Measurements from ENCODE around the gene EGFL7.

Gene EGFL7

GRCh38 chr9:136672431-136673087 is 9.8 kb downstream of the EGFL7 start:
- no peak for DNase-seq (ENCODE audit: low spot score)

GRCh38 chr9:136673088-136673974 is 10.6 kb downstream of the EGFL7 start:
- DNase-seq (ENCODE audit: low spot score): no peak

- DNase-seq (ENCODE audit: low spot score): no peak
These were observed 11.5 kb downstream of the EGFL7 start for GRCh38 chr9:136673975-136674785.

DNA sequence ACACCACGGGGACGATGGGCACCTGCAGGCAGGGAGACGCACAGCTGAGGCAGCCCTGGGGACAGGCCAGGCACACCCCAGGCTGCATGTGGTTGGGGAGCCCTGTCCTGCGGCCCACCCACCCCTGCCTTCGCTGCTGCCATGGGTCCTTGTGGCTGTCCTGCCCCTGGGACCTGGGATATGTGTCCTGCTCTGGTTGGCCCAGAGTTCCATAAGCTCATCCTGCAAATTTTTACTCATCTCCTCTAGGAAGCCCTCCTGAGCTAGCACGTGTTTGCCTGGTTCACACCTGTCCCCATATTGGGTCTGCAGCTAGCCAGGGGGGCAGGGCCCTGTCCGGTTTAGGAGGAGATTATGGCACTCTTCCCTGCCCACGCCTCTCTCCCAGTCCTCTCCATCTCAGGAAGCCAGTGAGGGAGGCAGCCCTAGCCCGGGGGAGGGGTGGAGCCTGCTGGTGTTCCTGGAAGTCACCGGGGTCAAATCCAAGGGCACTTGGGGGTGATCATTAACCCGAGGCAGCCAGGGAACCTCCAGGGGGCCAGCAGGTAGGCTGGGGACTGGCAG is 12.2 kb downstream of the EGFL7 start:
- DNase-seq (ENCODE audit: low spot score): peak; percentile 46

GRCh38 chr9:136675477-136676296 is 13.0 kb downstream of the EGFL7 start:
- DNase-seq (ENCODE audit: low spot score): no peak

DNA sequence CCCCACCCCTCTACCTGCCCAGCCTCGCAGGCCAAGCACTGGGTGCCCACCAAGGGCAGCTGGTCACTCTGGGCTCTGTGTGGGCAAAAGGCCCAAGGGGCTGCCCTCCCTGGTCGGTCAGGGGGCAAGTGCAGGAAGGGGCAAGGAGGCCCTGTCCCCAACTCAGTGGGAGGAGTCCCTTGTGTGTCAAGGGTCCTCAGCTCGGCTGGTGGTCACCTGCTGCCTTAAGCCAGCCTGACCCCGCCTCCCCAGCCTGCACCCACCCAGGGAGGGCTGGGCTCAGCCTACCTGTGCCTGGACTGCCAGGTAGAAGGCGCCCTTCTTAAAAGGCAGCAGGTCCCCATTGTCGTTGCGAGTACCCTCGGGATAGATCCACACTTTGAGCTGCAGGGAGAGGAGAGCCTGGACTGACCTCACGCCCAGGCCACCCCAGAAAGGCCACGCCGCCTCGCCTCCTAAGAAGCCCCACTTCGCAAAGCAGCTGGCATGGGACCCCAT is 13.6 kb downstream of the EGFL7 start:
- no peak for DNase-seq (ENCODE audit: low spot score)

- no peak for DNase-seq (ENCODE audit: low spot score)
These were observed 14.4 kb downstream of the EGFL7 start for GRCh38 chr9:136676920-136677686.

- DNase-seq (ENCODE audit: low spot score): no peak
These were observed 15.3 kb downstream of the EGFL7 start for GRCh38 chr9:136678034-136678433.

DNA sequence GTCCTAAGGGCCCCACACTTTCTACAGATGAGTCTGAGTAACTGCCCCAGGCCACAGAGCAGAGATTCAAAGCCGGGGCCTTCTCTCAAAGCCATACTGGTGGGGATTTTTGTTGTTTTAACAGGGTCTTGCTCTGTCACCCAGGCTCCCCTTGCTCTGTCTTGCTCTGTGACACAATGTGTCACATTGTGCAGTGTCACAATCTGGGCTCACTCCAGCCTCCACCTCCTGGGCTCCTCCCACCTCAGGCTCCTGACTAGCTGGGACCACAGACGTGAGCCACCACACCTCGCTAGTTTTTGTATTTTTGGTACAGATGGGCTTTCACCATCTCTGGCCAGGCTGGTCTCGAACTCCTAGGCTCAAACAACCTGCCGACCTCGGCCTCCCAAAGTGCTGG is 15.9 kb downstream of the EGFL7 start:
- DNase-seq (ENCODE audit: low spot score): no peak

DNA sequence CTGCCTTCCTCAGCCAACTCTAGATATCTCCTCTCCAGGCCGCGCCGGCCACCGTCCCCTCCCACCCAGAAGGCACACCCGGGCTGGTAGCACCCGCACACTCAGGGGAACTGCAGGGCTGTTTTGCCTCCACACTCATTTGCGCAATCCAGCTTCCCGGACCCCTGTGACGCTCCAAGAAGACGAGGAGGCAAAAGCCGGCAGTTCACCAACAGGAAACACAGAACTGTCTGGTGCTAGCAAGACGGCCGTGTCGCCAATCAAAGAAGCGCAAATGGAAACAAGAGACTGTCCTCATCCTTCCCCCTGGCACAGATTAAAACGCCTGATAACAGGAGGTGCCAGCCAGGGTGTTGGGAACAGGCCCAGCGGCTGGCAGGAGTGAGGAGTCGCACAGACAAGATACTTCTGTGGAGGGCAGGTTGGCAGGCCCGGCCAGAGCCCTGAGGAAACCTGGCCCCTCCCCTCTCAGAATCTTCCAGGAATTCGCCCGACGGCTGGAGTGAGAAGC is 16.8 kb downstream of the EGFL7 start:
- DNase-seq (ENCODE audit: low spot score): no peak

DNA sequence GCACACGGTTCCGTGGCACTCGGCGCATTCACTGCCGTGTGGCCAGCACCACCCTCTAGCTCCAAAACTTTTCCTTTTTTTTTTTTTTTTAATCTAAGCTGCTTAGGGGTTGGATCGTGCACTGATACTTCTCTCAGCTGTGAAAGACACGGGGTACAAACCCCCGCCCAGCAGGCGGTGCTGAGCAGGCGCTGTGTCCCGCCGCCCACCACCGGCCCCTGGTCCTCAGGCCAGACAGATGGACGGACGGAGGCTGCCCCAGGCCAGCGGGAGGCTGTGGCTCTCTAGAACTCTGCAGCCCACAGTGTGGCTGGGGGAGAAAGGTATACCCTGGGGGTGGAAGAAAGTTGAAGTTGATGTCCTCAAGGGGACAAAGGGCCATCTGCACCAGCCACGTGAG is 18.3 kb downstream of the EGFL7 start:
- no peak for DNase-seq (ENCODE audit: low spot score)

DNA sequence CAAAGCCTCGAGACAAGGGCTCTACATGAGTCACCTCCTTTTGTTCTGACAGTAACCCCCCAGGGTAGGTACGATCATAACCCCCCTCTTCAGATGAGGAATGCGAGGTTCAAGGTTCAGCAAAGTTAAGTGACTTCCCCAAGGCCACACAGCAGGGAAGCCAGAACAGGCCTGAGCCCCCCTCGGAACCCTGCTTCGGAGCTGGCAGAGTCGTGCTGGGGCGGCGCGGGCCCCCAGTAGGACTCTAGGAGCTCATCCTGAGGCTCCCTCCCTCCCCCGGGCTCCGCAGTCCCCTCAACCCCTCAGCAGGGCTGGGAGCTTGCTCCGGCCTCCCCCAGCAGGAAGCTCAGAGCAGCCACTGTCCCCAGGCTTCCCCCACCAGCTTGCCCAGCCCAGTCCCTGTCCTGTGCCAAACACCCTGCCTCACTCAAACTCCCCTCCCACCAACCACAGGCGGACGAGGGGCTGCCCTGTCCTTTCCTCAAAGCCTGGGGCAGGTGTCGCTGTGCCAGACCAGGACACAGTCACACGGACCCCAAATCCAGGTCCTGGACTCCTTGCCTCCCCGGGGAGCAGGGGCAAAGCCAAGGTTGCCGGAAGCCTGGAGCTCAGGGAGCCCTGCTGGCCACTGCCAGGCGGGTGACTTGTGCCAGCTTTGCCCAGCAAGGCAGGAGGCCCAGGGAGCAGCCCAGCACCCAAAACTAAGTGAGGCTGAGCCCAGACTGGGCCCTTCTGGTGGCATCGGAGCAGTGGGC is 19.4 kb downstream of the EGFL7 start:
- DNase-seq (ENCODE audit: low spot score): no peak

- no peak for DNase-seq (ENCODE audit: low spot score)
These were observed 20.0 kb downstream of the EGFL7 start for GRCh38 chr9:136682710-136683109.

GRCh38 chr9:136683173-136683745 is 20.5 kb downstream of the EGFL7 start:
- DNase-seq (ENCODE audit: low spot score): no peak

GRCh38 chr9:136683755-136684154 is 21.0 kb downstream of the EGFL7 start:
- DNase-seq (ENCODE audit: low spot score): no peak

DNA sequence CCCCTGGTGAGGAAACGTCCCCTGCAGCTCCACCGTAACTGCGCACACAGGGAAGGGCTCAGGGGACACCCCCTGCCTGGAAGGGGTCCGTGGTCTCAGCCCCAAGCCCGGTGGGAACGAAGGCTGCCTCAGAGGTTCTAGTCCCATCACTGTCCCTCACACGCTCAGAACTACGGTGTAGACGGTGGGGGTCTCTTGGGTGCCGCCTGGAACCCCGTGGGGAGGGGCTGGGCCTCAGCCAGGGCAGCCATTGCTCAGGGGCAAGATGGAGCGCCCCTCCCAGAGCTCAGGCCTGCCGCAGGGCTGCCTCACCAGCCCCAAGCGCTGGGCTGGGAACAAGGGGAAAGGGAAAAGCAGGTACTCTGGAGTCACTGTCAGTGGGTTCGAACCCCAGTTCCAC is 21.6 kb downstream of the EGFL7 start:
- DNase-seq (ENCODE audit: low spot score): no peak

DNA sequence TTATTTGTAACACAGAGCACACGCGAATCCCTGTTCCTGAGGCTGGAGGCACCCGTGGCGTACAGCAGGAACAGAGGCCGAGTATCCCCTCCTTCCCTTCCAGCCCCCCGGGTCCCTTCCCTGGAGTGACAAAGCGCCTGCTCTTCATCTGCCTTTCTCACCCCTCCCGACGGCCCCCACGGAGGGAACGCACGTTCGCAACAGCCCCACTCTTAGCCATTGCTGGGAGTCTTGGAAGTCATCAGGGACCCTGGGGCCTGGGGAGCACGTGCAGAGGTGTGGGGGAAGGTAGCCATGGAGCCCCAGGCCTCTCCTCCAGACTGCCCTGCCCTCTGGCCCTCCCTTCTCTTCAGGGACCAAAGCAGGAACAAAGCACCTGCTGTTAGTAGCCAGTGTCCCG is 22.1 kb downstream of the EGFL7 start:
- no peak for DNase-seq (ENCODE audit: low spot score)

DNA sequence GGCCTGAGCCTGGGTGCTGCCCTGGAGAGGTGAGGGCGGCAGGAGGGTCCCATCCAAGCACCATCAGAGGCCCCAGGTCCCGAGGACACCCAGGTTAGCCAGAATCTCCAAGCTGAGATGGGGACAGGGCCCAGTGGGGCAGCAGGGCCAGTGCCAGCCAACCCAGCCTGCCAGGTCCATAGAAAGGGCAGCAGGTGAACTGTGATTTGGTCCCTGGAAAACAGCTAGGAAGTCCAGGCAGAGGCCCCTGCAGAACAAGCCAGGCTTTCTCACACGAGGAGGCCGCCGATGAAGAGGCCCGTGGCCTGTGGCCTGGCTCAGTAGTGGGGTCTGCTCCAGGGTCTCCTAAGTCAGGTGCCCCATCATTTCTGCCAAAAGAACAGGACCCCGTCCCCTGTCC is 22.5 kb downstream of the EGFL7 start:
- DNase-seq (ENCODE audit: low spot score): no peak

All from kidney tubule cell (primary cell).